MM.1S (cell line): ENCODE data around the gene ZNF215.

Source experiments
- DNase-seq: peaks from one replicate; pipeline ENCODE4 v3.0.0-alpha.2; 2015
- H2AFZ ChIP-seq: fragments of 300-600 bp; sonication (generic); 2 replicates; pipeline ENCODE4 v1.6.0; 2016; ENCODE audit warnings: antibody characterized with exemption, low read length
- H3F3A ChIP-seq: fragments of 300-600 bp; sonication (generic); 2 replicates; pipeline ENCODE4 v1.6.1; 2016; ENCODE audit warnings: mild to moderate bottlenecking, antibody characterized with exemption, low read length, moderate library complexity, mixed read lengths; ENCODE audit not compliant: insufficient read depth
- H3K27ac ChIP-seq: fragments of 300-600 bp; sonication (generic); 2 replicates; pipeline ENCODE4 v1.5.1; 2016; ENCODE audit warnings: mild to moderate bottlenecking, low read length
- H3K27me3 ChIP-seq: fragments of 300-600 bp; sonication (generic); replicated peaks from 2 replicates; pipeline ENCODE4 v1.6.0; 2016; ENCODE audit warnings: low read length; ENCODE audit not compliant: insufficient read depth
- H3K36me3 ChIP-seq: fragments of 300-600 bp; sonication (generic); replicated peaks from 2 replicates; pipeline ENCODE4 v1.6.1; 2016; ENCODE audit warnings: mild to moderate bottlenecking, low read length, mixed read lengths; ENCODE audit not compliant: insufficient read depth
- H3K4me1 ChIP-seq: fragments of 300-600 bp; sonication (generic); 2 replicates; pipeline ENCODE4 v1.6.1; 2016; ENCODE audit warnings: low read length, mixed read lengths
- H3K4me2 ChIP-seq: fragments of 300-600 bp; sonication (generic); 2 replicates; pipeline ENCODE4 v1.6.0; 2016; ENCODE audit warnings: low read depth, low read length
- H3K4me3 ChIP-seq: fragments of 300-600 bp; sonication (generic); 2 replicates; pipeline ENCODE4 v1.5.1; 2016; ENCODE audit warnings: low read length, mixed read lengths
- H3K79me2 ChIP-seq: fragments of 300-600 bp; sonication (generic); 2 replicates; pipeline ENCODE4 v1.6.1; 2016; ENCODE audit warnings: mixed run types, low read length, mixed read lengths
- H3K9ac ChIP-seq: fragments of 300-600 bp; sonication (generic); 2 replicates; pipeline ENCODE4 v1.6.1; 2016; ENCODE audit warnings: low read length, mixed read lengths
- H3K9me2 ChIP-seq: fragments of 300-600 bp; sonication (generic); replicated peaks from 2 replicates; pipeline ENCODE4 v1.6.1; 2016; ENCODE audit warnings: mild to moderate bottlenecking, low read length, mixed read lengths; ENCODE audit not compliant: insufficient read depth
- H3K9me3 ChIP-seq: fragments of 300-600 bp; sonication (generic); replicated peaks from 2 replicates; pipeline ENCODE4 v1.6.1; 2016; ENCODE audit warnings: mild to moderate bottlenecking, low read length, mixed read lengths; ENCODE audit not compliant: insufficient read depth
- H4K20me1 ChIP-seq: fragments of 300-600 bp; sonication (generic); 2 replicates; pipeline ENCODE4 v1.6.1; 2016; ENCODE audit warnings: mild to moderate bottlenecking, low read length, moderate library complexity, mixed read lengths; ENCODE audit not compliant: insufficient read depth
- CTCF ChIP-seq: fragments of 300-600 bp; sonication (generic); IDR thresholded peaks from 2 replicates; pipeline ENCODE4 v1.5.1; 2016; ENCODE audit warnings: antibody characterized with exemption, low read length, mixed read lengths
- EZH2 ChIP-seq: fragments of 300-600 bp; sonication (generic); optimal IDR thresholded peaks from 2 replicates; pipeline ENCODE3; 2017; ENCODE audit warnings: low read depth, mild to moderate bottlenecking, antibody characterized with exemption, low read length, mixed read lengths
- EZH2phosphoT487 ChIP-seq: fragments of 300-600 bp; sonication (generic); IDR thresholded peaks from 2 replicates; pipeline ENCODE4 v1.6.1; 2018; ENCODE audit warnings: antibody characterized with exemption, low read length

ZNF215 gene

GRCh38 chr11:6988506-6988905 is 62.3 kb downstream of the ZNF215 start:
- no peaks in the 10 kb centered on the region for H3K9me2 ChIP-seq
- no peaks in the 10 kb centered on the region for H3K27me3 ChIP-seq
- no peaks in the 10 kb centered on the region; the same call in 1 of the 2 replicates for H3K36me3 ChIP-seq
- no peak overlapping the region for H3K4me2 ChIP-seq
- no peaks in the 10 kb centered on the region for H3K79me2 ChIP-seq
- H2AFZ ChIP-seq: no peak overlapping the region
- no peak overlapping the region for H3K9ac ChIP-seq
- no peaks in the 10 kb centered on the region for H3K4me1 ChIP-seq
- H4K20me1 ChIP-seq: no peaks in the 10 kb centered on the region
- DNase-seq: no peak
- TF ChIP-seq EZH2 (no peak), EZH2phosphoT487 (no peak), CTCF (no peak)
- H3K27ac ChIP-seq: no peak overlapping the region
- no peak overlapping the region for H3K4me3 ChIP-seq
- no peaks in the 10 kb centered on the region for H3K9me3 ChIP-seq
- H3F3A ChIP-seq: no peaks in the 10 kb centered on the region

DNA sequence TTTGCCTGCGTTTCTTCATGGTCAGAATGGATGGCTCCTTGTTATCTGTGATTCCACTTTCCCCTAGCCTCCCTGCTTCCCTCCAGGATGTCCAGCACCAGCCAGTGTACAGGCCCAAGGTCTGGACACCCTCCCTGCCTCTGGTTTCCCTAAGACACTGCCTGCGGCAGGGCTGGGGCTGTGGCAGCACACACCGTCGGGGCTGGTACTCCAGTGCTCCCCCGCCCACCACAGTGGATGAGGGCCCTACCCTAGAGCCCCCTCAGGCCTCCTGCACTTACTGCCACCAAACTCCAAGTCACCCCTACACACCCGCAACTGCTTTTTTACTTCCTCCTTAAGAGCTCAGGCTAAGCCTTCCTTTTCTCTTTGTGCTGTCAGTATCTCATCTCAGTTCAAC is 65.0 kb downstream of the ZNF215 start:
- Histone ChIP-seq H3K9me2 (no peaks in the 10 kb centered on the region), H3K4me1 (no peaks in the 10 kb centered on the region), H3K4me3 (no peak overlapping the region), H3K36me3 (no peaks in the 10 kb centered on the region), H4K20me1 (no peaks in the 10 kb centered on the region), H3K79me2 (no peaks in the 10 kb centered on the region), H3K27ac (no peak overlapping the region), H2AFZ (no peak overlapping the region), H3K4me2 (no peak overlapping the region), H3K9me3 (no peaks in the 10 kb centered on the region), H3K27me3 (no peaks in the 10 kb centered on the region), H3K9ac (no peak overlapping the region), H3F3A (no peaks in the 10 kb centered on the region)
- DNase-seq: no peak
- TF ChIP-seq EZH2 (no peak), CTCF (no peak), EZH2phosphoT487 (no peak)

DNA sequence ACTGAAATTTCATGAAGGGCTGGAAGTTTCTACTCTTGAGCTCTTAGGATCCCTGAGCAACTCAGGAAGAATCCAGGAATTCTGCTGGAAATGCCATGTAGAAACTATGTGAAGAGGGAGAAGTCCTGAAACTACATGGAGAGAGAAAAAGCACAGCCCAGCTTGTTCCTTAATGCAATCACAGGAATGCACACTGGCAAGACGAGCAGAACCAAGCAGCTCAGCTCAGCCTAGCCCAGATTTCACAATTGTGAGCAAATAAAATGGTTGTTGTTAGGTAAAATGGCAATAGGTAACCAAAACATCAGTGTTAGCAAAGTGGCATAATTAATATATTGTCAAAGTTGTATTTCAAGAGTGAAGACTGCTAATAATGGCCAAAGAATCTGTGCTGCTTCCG is 65.8 kb downstream of the ZNF215 start:
- no peak overlapping the region for H2AFZ ChIP-seq
- no peaks in the 10 kb centered on the region for H3F3A ChIP-seq
- H3K27ac ChIP-seq: no peak overlapping the region
- TF ChIP-seq CTCF (no peak), EZH2phosphoT487 (no peak), EZH2 (no peak)
- no peak overlapping the region for H3K9ac ChIP-seq
- H3K79me2 ChIP-seq: no peaks in the 10 kb centered on the region
- H3K4me1 ChIP-seq: no peaks in the 10 kb centered on the region
- no peaks in the 10 kb centered on the region for H3K9me3 ChIP-seq
- DNase-seq: no peak
- no peaks in the 10 kb centered on the region for H3K9me2 ChIP-seq
- no peaks in the 10 kb centered on the region for H3K27me3 ChIP-seq
- H3K4me2 ChIP-seq: no peak overlapping the region
- H4K20me1 ChIP-seq: no peaks in the 10 kb centered on the region
- H3K4me3 ChIP-seq: no peak overlapping the region
- H3K36me3 ChIP-seq: no peaks in the 10 kb centered on the region
